Muscle layer of duodenum (tissue), 2 donors: Measurements from ENCODE around the gene FREY1.

ENCODE experiments used
- H3K27ac ChIP-seq: one replicate; pipeline ENCODE4 v1.7.0; 2013; ENCODE audit warnings: mild to moderate bottlenecking, low read length
- H3K27me3 ChIP-seq: one replicate; pipeline ENCODE4 v1.7.0; 2013; ENCODE audit warnings: low read depth, mild to moderate bottlenecking, control low read depth, low read length
- H3K36me3 ChIP-seq, 2 donors: one replicate each; pipeline ENCODE4 v1.7.0; 2013; ENCODE audit warnings: low read length in 2 of 2, control low read depth in 1 of 2, mild to moderate bottlenecking in 1 of 2; ENCODE audit not compliant: insufficient read depth in 2 of 2, control insufficient read depth in 1 of 2
- H3K4me1 ChIP-seq, 2 donors: one replicate each; pipeline ENCODE4 v1.7.0; 2013; ENCODE audit warnings: low read length in 2 of 2, mild to moderate bottlenecking in 2 of 2, control low read depth in 1 of 2, moderate library complexity in 1 of 2; ENCODE audit not compliant: insufficient read depth in 2 of 2, control insufficient read depth in 1 of 2
- H3K4me3 ChIP-seq, 2 donors: one replicate each; pipeline ENCODE4 v1.7.0; 2013; ENCODE audit warnings: low read length in 2 of 2, low read depth in 1 of 2, mild to moderate bottlenecking in 1 of 2
- H3K9me3 ChIP-seq, 2 donors: one replicate each; pipeline ENCODE4 v1.7.0; 2013; ENCODE audit warnings: low read length in 2 of 2, control low read depth in 1 of 2, mild to moderate bottlenecking in 1 of 2; ENCODE audit not compliant: control insufficient read depth in 1 of 2
- donor health status: healthy.

FREY1 gene

DNA sequence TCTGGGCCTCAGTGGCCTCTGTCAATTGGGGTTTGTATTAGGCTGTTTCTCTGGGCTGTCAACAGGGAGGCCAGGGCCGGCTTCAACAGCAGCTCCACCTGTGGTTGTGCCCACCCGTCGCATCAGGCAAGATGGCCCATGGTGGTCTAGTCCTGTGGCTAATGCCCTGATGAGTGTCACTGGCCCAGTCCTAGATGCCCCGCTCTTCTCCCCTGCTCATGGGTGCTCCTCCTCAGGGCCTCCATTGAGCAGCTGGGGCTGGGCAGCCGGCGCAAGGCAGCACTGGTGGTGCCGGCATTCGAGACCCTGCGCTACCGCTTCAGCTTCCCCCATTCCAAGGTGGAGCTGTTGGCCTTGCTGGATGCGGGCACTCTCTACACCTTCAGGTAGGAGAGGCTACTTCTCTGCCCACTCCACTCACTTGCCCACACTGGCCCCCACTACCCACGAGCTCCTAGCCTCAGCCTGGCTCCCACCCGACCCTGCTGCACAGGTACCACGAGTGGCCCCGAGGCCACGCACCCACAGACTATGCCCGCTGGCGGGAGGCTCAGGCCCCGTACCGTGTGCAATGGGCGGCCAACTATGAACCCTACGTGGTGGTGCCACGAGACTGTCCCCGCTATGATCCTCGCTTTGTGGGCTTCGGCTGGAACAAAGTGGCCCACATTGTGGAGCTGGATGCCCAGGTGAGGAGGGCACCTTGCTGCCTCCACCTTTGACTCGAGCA lies 20.8 kb upstream of the FREY1 start:
- H3K27ac ChIP-seq: no peak overlapping the region
- H3K36me3 ChIP-seq: peaks cover 9 to 13% of the 10 kb centered on the region in 2 donors
- no peak overlapping the region for H3K4me3 ChIP-seq
- H3K4me1 ChIP-seq: peaks cover 0 to 5% of the 10 kb centered on the region in 2 donors
- H3K9me3 ChIP-seq: no peaks in the 10 kb centered on the region
- peaks cover 6% of the 10 kb centered on the region for H3K27me3 ChIP-seq

DNA sequence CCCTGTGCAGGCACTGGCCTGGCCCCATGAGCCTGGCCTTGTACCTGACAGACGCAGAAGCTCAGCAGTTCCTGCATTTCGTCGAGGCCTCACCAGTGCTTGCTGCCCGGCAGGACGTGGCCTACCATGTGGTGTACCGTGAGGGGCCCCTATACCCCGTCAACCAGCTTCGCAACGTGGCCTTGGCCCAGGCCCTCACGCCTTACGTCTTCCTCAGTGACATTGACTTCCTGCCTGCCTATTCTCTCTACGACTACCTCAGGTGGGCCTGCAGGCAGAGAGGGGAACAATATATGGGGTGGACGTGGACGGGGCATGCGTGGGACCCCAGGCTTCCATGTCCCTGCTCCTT lies 20.2 kb upstream of the FREY1 start:
- Histone ChIP-seq H3K9me3 (no peaks in the 10 kb centered on the region), H3K36me3 (peaks cover 8 to 9% of the 10 kb centered on the region in 2 donors), H3K4me1 (peaks cover 0 to 11% of the 10 kb centered on the region in 2 donors), H3K27me3 (peaks cover 7% of the 10 kb centered on the region), H3K27ac (no peak overlapping the region), H3K4me3 (no peak overlapping the region)

DNA sequence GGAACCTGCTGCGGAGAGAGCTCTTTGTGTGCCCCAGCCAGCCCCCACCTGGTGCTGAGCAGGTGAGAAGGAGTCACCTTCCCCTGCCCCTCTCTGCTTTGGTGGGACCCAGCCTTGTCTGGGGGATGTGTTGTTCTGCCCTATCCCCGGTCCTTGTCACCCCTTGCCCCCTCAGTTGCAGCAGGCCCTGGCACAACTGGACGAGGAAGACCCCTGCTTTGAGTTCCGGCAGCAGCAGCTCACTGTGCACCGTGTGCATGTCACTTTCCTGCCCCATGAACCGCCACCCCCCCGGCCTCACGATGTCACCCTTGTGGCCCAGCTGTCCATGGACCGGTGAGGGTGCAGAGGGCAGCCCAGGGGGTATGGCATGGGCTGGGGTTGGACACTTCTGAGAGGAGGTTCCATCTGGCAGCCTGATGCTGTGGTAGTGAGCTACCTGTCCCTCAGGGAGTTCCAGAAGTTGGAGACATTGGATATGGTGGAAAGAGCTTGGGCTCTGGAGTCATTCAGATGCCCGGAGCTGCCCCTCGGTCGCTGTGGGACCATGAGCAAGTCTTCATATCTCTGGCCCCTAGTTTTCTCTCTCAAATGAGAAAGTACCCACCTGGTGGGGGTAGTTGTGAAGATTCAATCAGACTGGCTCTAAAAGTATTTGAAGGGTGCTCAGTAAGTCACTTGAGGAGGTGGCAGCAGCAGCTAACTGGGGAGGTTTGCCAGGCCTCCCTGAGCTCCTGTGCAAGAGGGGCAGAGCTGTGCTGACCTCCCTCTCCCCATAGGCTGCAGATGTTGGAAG lies 19.7 kb upstream of the FREY1 start:
- Histone ChIP-seq H3K9me3 (no peaks in the 10 kb centered on the region), H3K36me3 (peaks cover 3% of the 10 kb centered on the region in 2 donors), H3K4me1 (peaks cover 0 to 16% of the 10 kb centered on the region in 2 donors), H3K4me3 (no peak overlapping the region), H3K27ac (no peak overlapping the region), H3K27me3 (peaks cover 10% of the 10 kb centered on the region)

DNA sequence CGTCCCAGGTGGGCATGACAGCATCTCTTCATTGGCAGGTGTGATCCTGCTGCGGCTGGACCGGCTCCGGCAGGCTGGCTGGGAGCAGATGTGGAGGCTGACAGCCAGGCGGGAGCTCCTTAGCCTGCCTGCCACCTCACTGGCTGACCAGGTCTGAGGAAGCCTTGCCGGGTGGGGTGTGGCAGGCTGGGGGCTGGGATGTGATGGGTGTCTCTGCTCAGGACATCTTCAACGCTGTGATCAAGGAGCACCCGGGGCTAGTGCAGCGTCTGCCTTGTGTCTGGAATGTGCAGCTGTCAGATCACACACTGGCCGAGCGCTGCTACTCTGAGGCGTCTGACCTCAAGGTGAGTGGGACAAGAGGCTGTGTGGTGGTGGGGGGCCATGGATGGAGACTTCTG lies 18.9 kb upstream of the FREY1 start:
- Histone ChIP-seq H3K4me3 (no peak overlapping the region), H3K27me3 (peaks cover 12% of the 10 kb centered on the region), H3K4me1 (peaks cover 0 to 16% of the 10 kb centered on the region in 2 donors), H3K36me3 (no peaks in the 10 kb centered on the region), H3K9me3 (no peaks in the 10 kb centered on the region), H3K27ac (no peak overlapping the region)

DNA sequence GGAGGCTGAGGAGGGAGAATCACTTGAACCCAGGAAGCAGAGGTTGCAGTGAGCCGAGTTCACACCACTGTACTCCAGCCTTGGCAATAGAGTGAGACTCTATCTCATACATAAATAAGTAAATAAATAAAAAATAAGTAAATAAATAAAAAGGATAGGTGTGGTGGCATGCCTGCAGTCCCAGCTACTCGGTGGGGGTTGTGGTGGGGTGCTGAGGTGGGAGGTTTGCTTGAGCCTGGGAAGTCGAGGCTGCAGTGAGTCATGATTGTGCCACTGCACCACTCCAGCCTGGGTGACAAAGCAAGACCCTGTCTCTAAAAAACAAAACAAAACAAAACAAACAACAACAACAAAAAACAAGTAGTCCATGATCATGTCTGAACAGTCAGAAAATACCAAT lies 18.5 kb upstream of the FREY1 start:
- Histone ChIP-seq H3K4me3 (no peak overlapping the region), H3K4me1 (peaks cover 0 to 16% of the 10 kb centered on the region in 2 donors), H3K27ac (no peak overlapping the region), H3K9me3 (no peaks in the 10 kb centered on the region), H3K36me3 (no peaks in the 10 kb centered on the region), H3K27me3 (peaks cover 12% of the 10 kb centered on the region)

DNA sequence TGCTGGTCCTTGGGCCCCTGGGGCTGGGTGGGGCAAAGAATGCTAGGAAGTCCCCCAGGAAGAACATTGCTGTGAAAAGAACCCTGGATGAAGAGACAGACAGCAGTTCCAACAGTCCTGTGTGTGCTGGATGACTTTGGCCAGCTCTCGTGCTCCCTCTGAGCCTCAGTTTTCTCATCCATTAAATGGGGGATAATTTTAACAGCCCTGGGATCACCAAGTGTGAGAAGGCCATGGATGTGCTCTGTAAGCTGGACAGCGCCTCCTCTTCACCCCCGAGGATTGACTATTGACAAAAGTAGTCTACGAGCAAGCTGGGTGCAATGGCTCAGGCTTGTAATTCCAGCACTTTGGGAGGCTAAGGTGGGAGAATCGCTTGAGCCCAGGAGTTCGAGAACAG lies 17.9 kb upstream of the FREY1 start:
- no peaks in the 10 kb centered on the region for H3K36me3 ChIP-seq
- H3K4me3 ChIP-seq: no peak overlapping the region
- H3K27ac ChIP-seq: no peak overlapping the region
- H3K27me3 ChIP-seq: peaks cover 12% of the 10 kb centered on the region
- H3K4me1 ChIP-seq: peaks cover 0 to 16% of the 10 kb centered on the region in 2 donors
- H3K9me3 ChIP-seq: no peaks in the 10 kb centered on the region

DNA sequence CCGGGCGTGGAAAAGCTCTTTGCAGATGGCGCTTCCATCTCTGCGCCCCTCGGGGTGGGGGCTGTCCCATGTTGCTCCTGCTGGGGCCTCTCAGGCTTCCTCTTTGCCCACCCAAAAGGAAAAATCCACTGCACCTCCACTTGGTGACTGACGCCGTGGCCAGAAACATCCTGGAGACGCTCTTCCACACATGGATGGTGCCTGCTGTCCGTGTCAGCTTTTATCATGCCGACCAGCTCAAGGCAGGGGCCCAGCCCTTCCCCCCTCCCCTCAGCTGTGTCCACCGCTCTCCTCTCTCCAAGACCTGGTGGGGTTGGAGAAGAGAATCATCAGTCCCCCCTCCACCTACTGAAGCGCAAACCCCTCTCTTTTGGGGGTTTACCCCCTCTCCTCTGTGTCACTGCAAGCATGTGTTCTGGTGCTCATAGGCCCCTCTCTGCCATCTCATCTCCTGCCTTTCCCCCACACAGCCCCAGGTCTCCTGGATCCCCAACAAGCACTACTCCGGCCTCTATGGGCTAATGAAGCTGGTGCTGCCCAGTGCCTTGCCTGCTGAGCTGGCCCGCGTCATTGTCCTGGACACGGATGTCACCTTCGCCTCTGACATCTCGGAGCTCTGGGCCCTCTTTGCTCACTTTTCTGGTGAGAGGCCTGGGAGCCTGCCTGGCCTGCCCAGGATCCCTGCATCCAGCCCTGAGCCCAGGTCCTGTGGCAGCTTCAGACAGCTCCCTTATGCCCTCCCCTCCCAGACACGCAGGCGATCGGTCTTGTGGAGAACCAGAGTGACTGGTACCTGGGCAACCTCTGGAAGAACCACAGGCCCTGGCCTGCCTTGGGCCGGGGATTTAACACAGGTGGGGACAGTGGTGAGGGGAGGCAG lies 17.2 kb upstream of the FREY1 start:
- Histone ChIP-seq H3K4me3 (no peak overlapping the region), H3K4me1 (peaks cover 0 to 16% of the 10 kb centered on the region in 2 donors), H3K27me3 (peaks cover 12% of the 10 kb centered on the region), H3K9me3 (no peaks in the 10 kb centered on the region), H3K36me3 (no peaks in the 10 kb centered on the region), H3K27ac (no peak overlapping the region)

DNA sequence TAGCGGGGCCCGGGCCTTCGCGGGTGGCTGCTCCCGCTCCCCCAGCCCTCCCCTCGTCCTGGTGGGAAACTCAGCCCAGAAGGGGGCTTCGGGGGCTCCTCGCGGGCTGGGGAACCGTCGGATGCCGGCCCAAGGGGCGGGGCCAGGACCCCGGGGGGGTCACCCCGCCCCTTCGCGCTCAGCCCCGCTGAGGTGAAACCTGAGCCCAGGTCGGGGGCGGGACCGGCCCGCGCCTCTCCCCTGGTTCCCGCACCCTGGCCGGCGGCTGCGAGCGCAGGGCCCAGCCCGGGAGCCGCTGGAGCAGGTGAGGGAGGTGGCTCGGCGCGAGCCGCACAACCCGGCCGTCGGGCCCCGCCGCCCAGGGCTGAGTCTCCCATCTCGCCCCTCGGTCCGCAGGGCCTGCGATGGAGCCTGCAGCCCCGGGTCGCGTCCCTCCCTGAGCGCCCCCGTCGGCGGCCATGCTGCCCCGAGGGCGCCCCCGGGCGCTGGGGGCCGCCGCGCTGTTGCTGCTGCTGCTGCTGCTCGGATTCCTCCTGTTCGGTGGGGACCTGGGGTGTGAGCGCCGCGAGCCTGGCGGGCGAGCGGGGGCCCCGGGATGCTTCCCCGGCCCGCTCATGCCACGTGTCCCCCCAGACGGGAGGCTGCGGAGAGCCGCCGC lies 15.5 kb upstream of the FREY1 start, which contains the start of gene LARGE2:
TSS of gene LARGE2 (plus strand) at position 232 of the 658 bp plus-strand sequence. CDS start at position 459, 227 bp downstream.
- Histone ChIP-seq H3K27me3 (peaks cover 12% of the 10 kb centered on the region), H3K27ac (no peak within 1 kb of the TSS), H3K4me3 (peak within 1 kb of the TSS in 1 of 2 donors; percentile 48), H3K36me3 (no peaks in the 10 kb centered on the region), H3K9me3 (no peaks in the 10 kb centered on the region), H3K4me1 (peaks cover 0 to 16% of the 10 kb centered on the region in 2 donors)

DNA sequence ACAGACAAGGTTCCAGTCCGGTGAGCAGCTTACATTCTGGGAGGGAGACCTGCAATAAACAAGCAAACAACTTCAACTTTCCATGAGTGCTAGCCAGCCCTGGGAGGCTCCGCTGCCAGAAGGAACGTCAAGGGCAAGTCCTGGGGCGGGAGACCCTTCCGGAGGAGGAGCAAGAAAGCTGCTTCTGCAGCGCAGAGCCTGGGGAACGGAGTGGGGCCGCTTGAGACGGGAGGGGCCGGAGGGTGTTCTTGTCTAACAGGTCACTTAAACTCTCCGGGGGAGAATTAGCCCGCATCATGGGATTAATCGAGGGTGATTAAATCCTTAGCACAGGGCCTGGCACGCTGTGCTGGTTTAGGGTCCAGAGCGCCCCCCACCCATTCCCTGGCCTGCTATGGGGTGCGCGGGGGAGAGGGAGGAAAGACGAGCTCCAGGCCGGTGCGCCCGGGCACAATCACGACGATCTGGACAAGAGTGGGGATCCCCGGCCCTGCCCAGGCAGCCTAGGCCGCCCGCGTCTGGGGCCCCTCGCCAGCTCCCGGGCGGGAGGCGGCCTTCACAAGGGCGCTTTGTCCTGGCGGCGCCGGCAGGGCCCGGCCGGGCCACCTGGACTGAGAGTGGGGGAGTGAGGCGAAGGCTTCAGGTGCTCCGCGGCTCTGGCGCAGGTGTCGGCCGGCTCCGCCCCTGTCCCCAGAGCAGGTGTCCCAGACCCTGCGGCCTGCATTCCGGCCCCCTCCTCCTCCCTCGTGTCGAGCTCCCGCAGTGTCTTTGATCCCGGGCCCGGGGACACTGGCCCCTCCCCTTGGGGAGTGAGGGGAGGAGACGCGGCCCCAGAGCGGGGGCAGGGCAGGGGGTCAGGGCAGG lies 14.7 kb upstream of the FREY1 start:
- H3K9me3 ChIP-seq: no peaks in the 10 kb centered on the region

More for the DNA sequence above, 14.7 kb upstream of the FREY1 start:
- H3K36me3 ChIP-seq: no peaks in the 10 kb centered on the region
- H3K4me1 ChIP-seq: peaks cover 3 to 21% of the 10 kb centered on the region in 2 donors
- H3K4me3 ChIP-seq: peak overlapping the region in 1 of 2 donors; percentile 48
- no peak overlapping the region for H3K27ac ChIP-seq
- H3K27me3 ChIP-seq: peaks cover 12% of the 10 kb centered on the region
